HepG2 (cell line): ENCODE data around the gene PTH2. TPM values are rescaled to one million over a fixed set of nuclear protein-coding genes. Genes with fewer than 3 reads are reported as not detected.

Experiments
- CHCHD3 ChIP-seq: sonication (generic); formaldehyde crosslinking; IDR thresholded peaks from 2 replicates; pipeline ENCODE4 v1.8.0; 2022; ENCODE audit warnings: mild to moderate bottlenecking, missing genetic modification reagents, moderate library complexity
- FOXA3 ChIP-seq: IDR thresholded peaks from 2 replicates; pipeline ENCODE4 v1.6.1; 2016; ENCODE audit warnings: missing genetic modification reagents, missing compliant biosample characterization
- FOXC1 ChIP-seq: sonication (generic); formaldehyde crosslinking; IDR thresholded peaks from 2 replicates; pipeline ENCODE4 v1.8.0; 2022; ENCODE audit warnings: mild to moderate bottlenecking, missing genetic modification reagents, borderline replicate concordance
- HBP1 ChIP-seq: IDR thresholded peaks from 2 replicates; pipeline ENCODE4 v1.6.1; 2016; ENCODE audit warnings: low read depth, control low read depth
- HIVEP1 ChIP-seq: sonication (generic); formaldehyde crosslinking; IDR thresholded peaks from 2 replicates; pipeline ENCODE4 v1.4.0; 2020; ENCODE audit warnings: mild to moderate bottlenecking, missing genetic modification reagents
- PHF5A ChIP-seq: IDR thresholded peaks from one replicate; pipeline ENCODE4 v1.6.1; 2018; ENCODE audit warnings: low read depth, missing genetic modification reagents; ENCODE audit not compliant: unreplicated experiment
- SP140L ChIP-seq: sonication (generic); formaldehyde crosslinking; IDR thresholded peaks from 2 replicates; pipeline ENCODE4 v1.4.0; 2020; ENCODE audit warnings: missing genetic modification reagents, borderline replicate concordance
- U2AF2 ChIP-seq: fragments of 200-400 bp; formaldehyde crosslinking; IDR thresholded peaks from 2 replicates; pipeline ENCODE4 v1.6.1; 2017; ENCODE audit warnings: low read depth, mild to moderate bottlenecking, low read length
- XBP1 ChIP-seq: sonication (generic); formaldehyde crosslinking; IDR thresholded peaks from 2 replicates; pipeline ENCODE4 v1.5.0; 2020; ENCODE audit warnings: missing genetic modification reagents
- ZBTB20 ChIP-seq: sonication (generic); formaldehyde crosslinking; IDR thresholded peaks from 2 replicates; pipeline ENCODE4 v1.8.1; 2023; ENCODE audit warnings: missing genetic modification reagents, low read depth, mild to moderate bottlenecking, borderline replicate concordance
- ZBTB7A ChIP-seq: sonication (generic); formaldehyde crosslinking; IDR thresholded peaks from 2 replicates; pipeline ENCODE4 v1.8.0; 2022; ENCODE audit warnings: mild to moderate bottlenecking, missing genetic modification reagents
- ZNF317 ChIP-seq: sonication (generic); formaldehyde crosslinking; IDR thresholded peaks from 2 replicates; pipeline ENCODE4 v1.5.0; 2020; ENCODE audit warnings: mild to moderate bottlenecking, missing genetic modification reagents
- ZNF512 ChIP-seq: sonication (generic); formaldehyde crosslinking; IDR thresholded peaks from 2 replicates; pipeline ENCODE4 v1.4.0; 2020; ENCODE audit warnings: mild to moderate bottlenecking, missing genetic modification reagents
- ZNF609 ChIP-seq: sonication (generic); formaldehyde crosslinking; IDR thresholded peaks from 2 replicates; pipeline ENCODE4 v1.4.0; 2020; ENCODE audit warnings: mild to moderate bottlenecking, missing genetic modification reagents, borderline replicate concordance
- polyA plus RNA-seq, 8 experiments: library from polyadenylated mRNA; depleted of rRNA in 3 of 8; stranded (reverse) in 7 of 8; unstranded in 1 of 8; fragments of >200 nt; fragmentation: Illumina TruSeq in 4 of 8; extraction: Trizol in 4 of 8; gene quantifications; 2 replicates each; pipeline versions ENCODE4 v1.2.1 to v1.2.3, GENCODE V29; 2011 to 2016; ENCODE audit warnings: low read depth in 4 of 8, missing spikeins in 1 of 8, mixed read lengths in 1 of 8; ENCODE audit not compliant: insufficient read depth in 1 of 8
- total RNA-seq, 5 experiments: library from RNA; depleted of rRNA; stranded (reverse); fragments of >200 nt; fragmentation: Illumina TruSeq; extraction: Trizol; gene quantifications; 2 replicates each; pipeline ENCODE4 v1.2.3, GENCODE V29; 2016; ENCODE audit warnings: low read depth in 1 of 5
- TF ChIP-seq, protein P1 (sequence below): IDR thresholded peaks from 2 replicates; pipeline ENCODE4 v1.6.1; 2016; ENCODE audit warnings: missing compliant biosample characterization, missing genetic modification reagents, borderline replicate concordance
- TF ChIP-seq, protein P2 (sequence below): IDR thresholded peaks from 2 replicates; pipeline ENCODE4 v1.6.1; 2018; ENCODE audit warnings: missing genetic modification reagents
- TF ChIP-seq, protein P3 (sequence below): sonication (generic); formaldehyde crosslinking; IDR thresholded peaks from 2 replicates; pipeline ENCODE4 v1.4.0; 2020; ENCODE audit warnings: missing genetic modification reagents

The PTH2 gene
- total and polyA plus RNA-seq, 2 of the 13 experiments (the other 11 are each of a cell fraction or from before 2014, with no cell fraction given) = not detected

- TF ChIP-seq ZNF609 (CRISPR knock-in tag) (no peak), ZNF317 (CRISPR knock-in tag) (no peak), ZNF512 (CRISPR knock-in tag) (no peak), ZBTB7A (CRISPR knock-in tag) (no peak), SP140L (CRISPR knock-in tag) (no peak), FOXC1 (CRISPR knock-in tag) (no peak), CHCHD3 (CRISPR knock-in tag) (no peak), PHF5A (CRISPR knock-in tag) (no peak), ZBTB20 (CRISPR knock-in tag) (no peak), HBP1 (peak; percentile 81), FOXA3 (peak; percentile 96), U2AF2 (no peak), HIVEP1 (CRISPR knock-in tag) (peak; percentile 53; the same call in 1 of the 2 replicates), XBP1 (CRISPR knock-in tag) (no peak)
- TF ChIP-seq, protein P1, sequence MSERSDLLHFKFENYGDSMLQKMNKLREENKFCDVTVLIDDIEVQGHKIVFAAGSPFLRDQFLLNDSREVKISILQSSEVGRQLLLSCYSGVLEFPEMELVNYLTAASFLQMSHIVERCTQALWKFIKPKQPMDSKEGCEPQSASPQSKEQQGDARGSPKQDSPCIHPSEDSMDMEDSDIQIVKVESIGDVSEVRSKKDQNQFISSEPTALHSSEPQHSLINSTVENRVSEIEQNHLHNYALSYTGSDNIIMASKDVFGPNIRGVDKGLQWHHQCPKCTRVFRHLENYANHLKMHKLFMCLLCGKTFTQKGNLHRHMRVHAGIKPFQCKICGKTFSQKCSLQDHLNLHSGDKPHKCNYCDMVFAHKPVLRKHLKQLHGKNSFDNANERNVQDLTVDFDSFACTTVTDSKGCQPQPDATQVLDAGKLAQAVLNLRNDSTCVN (CRISPR knock-in tag) = no peak
- TF ChIP-seq, protein P2, sequence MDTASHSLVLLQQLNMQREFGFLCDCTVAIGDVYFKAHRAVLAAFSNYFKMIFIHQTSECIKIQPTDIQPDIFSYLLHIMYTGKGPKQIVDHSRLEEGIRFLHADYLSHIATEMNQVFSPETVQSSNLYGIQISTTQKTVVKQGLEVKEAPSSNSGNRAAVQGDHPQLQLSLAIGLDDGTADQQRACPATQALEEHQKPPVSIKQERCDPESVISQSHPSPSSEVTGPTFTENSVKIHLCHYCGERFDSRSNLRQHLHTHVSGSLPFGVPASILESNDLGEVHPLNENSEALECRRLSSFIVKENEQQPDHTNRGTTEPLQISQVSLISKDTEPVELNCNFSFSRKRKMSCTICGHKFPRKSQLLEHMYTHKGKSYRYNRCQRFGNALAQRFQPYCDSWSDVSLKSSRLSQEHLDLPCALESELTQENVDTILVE = peak; percentile 60; the same call in 1 of the 2 replicates
- TF ChIP-seq, protein P3, sequence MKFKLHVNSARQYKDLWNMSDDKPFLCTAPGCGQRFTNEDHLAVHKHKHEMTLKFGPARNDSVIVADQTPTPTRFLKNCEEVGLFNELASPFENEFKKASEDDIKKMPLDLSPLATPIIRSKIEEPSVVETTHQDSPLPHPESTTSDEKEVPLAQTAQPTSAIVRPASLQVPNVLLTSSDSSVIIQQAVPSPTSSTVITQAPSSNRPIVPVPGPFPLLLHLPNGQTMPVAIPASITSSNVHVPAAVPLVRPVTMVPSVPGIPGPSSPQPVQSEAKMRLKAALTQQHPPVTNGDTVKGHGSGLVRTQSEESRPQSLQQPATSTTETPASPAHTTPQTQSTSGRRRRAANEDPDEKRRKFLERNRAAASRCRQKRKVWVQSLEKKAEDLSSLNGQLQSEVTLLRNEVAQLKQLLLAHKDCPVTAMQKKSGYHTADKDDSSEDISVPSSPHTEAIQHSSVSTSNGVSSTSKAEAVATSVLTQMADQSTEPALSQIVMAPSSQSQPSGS (CRISPR knock-in tag) = no peak
Observed at GRCh38 chr19:49451430-49452181, 28.4 kb upstream of the PTH2 start, which contains the start of gene PIH1D1 (continued).
